C4-2B (cell line): ENCODE data around the gene UEVLD.
A peak's percentile ranks its signal among the peaks of the same experiment; 100 is the strongest.

ENCODE experiments used
- CTCF ChIP-seq: fragments of 450-650 bp; conservative IDR thresholded peaks from 2 replicates; pipeline ENCODE4 v1.5.1; 2017; ENCODE audit warnings: mild to moderate bottlenecking
- ZFX ChIP-seq: fragments of 450-650 bp; IDR thresholded peaks from 2 replicates; pipeline ENCODE4 v1.6.1; 2017

- no peak for TF ChIP-seq CTCF
- TF ChIP-seq ZFX: peak; percentile 77
Observed at GRCh38 chr11:18588297-18589252, at the start of gene UEVLD.
